Esophagus squamous epithelium (tissue), 5 donors: ENCODE results near the gene PAEP. TPM values are rescaled to one million over a fixed set of nuclear protein-coding genes. Genes with fewer than 3 reads are reported as not detected.

Experiments
- DNase-seq: peaks from one replicate; lab custom pipeline; 2025; lab: John Stamatoyannopoulos, UW
- H3K27ac ChIP-seq, 4 donors: fragments of 200-600 bp; sonication (generic); one replicate each; pipeline ENCODE4 v1.5.1; 2016 to 2019; ENCODE audit warnings: mild to moderate bottlenecking in 1 of 4
- H3K27me3 ChIP-seq, 4 donors: fragments of 200-600 bp; sonication (generic); 1 replicate in 3 of 4; 2 replicates in 1 of 4; pipeline versions ENCODE4 v1.5.1 to v1.6.0; 2017 to 2021; ENCODE audit warnings: antibody characterized with exemption in 1 of 4
- H3K36me3 ChIP-seq, 3 donors: fragments of 200-600 bp; sonication (generic); one replicate each; pipeline ENCODE4 v1.5.1; 2016 to 2019
- H3K4me1 ChIP-seq, 3 donors: fragments of 200-600 bp; sonication (generic); one replicate each; pipeline ENCODE4 v1.5.1; 2017 to 2019
- H3K4me3 ChIP-seq, 4 donors: fragments of 200-600 bp; sonication (generic); 1 replicate in 3 of 4; 2 replicates in 1 of 4; pipeline ENCODE4 v1.5.1; 2016 to 2019; ENCODE audit warnings: mild to moderate bottlenecking in 2 of 4, moderate library complexity in 1 of 4
- H3K9me3 ChIP-seq, 3 donors: fragments of 200-600 bp; sonication (generic); one replicate each; pipeline ENCODE4 v1.5.1; 2016 to 2019
- CTCF ChIP-seq, 6 experiments: fragments of 450-650 bp in 4 of 6; fragments of 200-600 bp in 2 of 6; sonication (generic) in 2 of 6; IDR thresholded peaks; one replicate each; pipeline ENCODE4 v1.5.1; 2016 to 2019; ENCODE audit warnings: antibody characterized with exemption in 6 of 6, mild to moderate bottlenecking in 4 of 6, moderate library complexity in 4 of 6
- POLR2A ChIP-seq, 4 donors: fragments of 450-650 bp; IDR thresholded peaks; one replicate each; pipeline ENCODE4 v1.6.1; 2017; ENCODE audit warnings: antibody characterized with exemption in 4 of 4, mild to moderate bottlenecking in 4 of 4, moderate library complexity in 3 of 4
- WGBS, 2 donors: methylation state at CpG; one replicate each; pipeline ENCODE4 v1.1.5; 2018; 5-methylcytosine and 5-hydroxymethylcytosine counted together
- intact Hi-C: fragments of 100-400 bp; cut with DNase I; formaldehyde crosslinking; loops from one replicate; pipeline ENCODE4 v1.15.0; 2022
- total RNA-seq, 4 donors: library from RNA; depleted of rRNA; stranded (reverse); fragments of >200 nt; gene quantifications; one replicate each; pipeline ENCODE4 v1.1.0, GENCODE V29; 2016
- donor health status: DM: yes; HTN: yes; CAD: no.

PAEP gene
- total RNA-seq, 4 donors from 2014 or later: not detected

- Histone ChIP-seq H3K27me3 (peaks cover 0 to 73% (median 0%) of the 10 kb centered on the region in 4 donors), H3K36me3 (no peaks in the 10 kb centered on the region), H3K4me1 (no peaks in the 10 kb centered on the region), H3K9me3 (peaks cover 0 to 7% (median 0%) of the 10 kb centered on the region in 3 donors), H3K27ac (no peak overlapping the region), H3K4me3 (no peak overlapping the region)
- no peak for DNase-seq
- TF ChIP-seq POLR2A (IDR thresholded peaks at IDR 0.05) (no peak), CTCF (IDR thresholded peaks at IDR 0.05) (no peak)
- intact Hi-C loops: no loop called here
- WGBS, 2 donors: 66 to 68% methylated on average over 12 of the region's 12 CpGs
Measured at GRCh38 chr9:135563858-135564257, 2.3 kb downstream of the PAEP start.

- Histone ChIP-seq H3K27me3 (peaks cover 0 to 72% (median 0%) of the 10 kb centered on the region in 4 donors), H3K9me3 (peaks cover 0 to 7% (median 4%) of the 10 kb centered on the region in 3 donors), H3K36me3 (no peaks in the 10 kb centered on the region), H3K27ac (no peak overlapping the region), H3K4me1 (no peaks in the 10 kb centered on the region), H3K4me3 (no peak overlapping the region)
- DNase-seq: no peak
- intact Hi-C loops: no loop called here
- no peak for TF ChIP-seq CTCF (IDR thresholded peaks at IDR 0.05)
- TF ChIP-seq POLR2A (IDR thresholded peaks at IDR 0.05): no peak
- WGBS, 2 donors: 30 to 46% methylated on average over 2 to 4 of the region's 9 CpGs
Measured at GRCh38 chr9:135565141-135565628, 3.6 kb downstream of the PAEP start.

- Histone ChIP-seq H3K27me3 (peaks cover 0 to 77% (median 0%) of the 10 kb centered on the region in 4 donors), H3K9me3 (peaks cover 0 to 7% (median 4%) of the 10 kb centered on the region in 3 donors), H3K4me3 (no peak overlapping the region), H3K4me1 (no peaks in the 10 kb centered on the region), H3K36me3 (no peaks in the 10 kb centered on the region), H3K27ac (no peak overlapping the region)
- no peak for DNase-seq
- TF ChIP-seq POLR2A (IDR thresholded peaks at IDR 0.05) (no peak), CTCF (IDR thresholded peaks at IDR 0.05) (no peak)
- intact Hi-C loops: no loop called here
- WGBS, 2 donors: 35 to 40% methylated on average over 6 to 7 of the region's 8 CpGs
Measured at GRCh38 chr9:135565636-135566035, 4.1 kb downstream of the PAEP start.

GRCh38 chr9:135566552-135566951 lies 5.0 kb downstream of the PAEP start:
- TF ChIP-seq CTCF (IDR thresholded peaks at IDR 0.05): no peak
- Histone ChIP-seq H3K27ac (no peak overlapping the region), H3K27me3 (peaks cover 0 to 68% (median 0%) of the 10 kb centered on the region in 4 donors), H3K36me3 (no peaks in the 10 kb centered on the region), H3K4me3 (no peak overlapping the region), H3K4me1 (no peaks in the 10 kb centered on the region), H3K9me3 (peaks cover 0 to 7% (median 4%) of the 10 kb centered on the region in 3 donors)
- WGBS, 2 donors: 23 to 55% methylated on average over 4 to 8 of the region's 10 CpGs
- intact Hi-C loops: no loop called here
- no peak for DNase-seq

- Histone ChIP-seq H3K9me3 (peaks cover 0 to 4% (median under 1%) of the 10 kb centered on the region in 3 donors), H3K36me3 (no peaks in the 10 kb centered on the region), H3K27me3 (peaks cover 0 to 60% (median 0%) of the 10 kb centered on the region in 4 donors), H3K27ac (no peak overlapping the region), H3K4me1 (no peaks in the 10 kb centered on the region), H3K4me3 (no peak overlapping the region)
- WGBS, 2 donors: 44 to 59% methylated on average over 7 to 9 of the region's 9 CpGs
- intact Hi-C loops: no loop called here
- no peak for DNase-seq
- TF ChIP-seq CTCF (IDR thresholded peaks at IDR 0.05): no peak
- TF ChIP-seq POLR2A (IDR thresholded peaks at IDR 0.05): no peak
Measured at GRCh38 chr9:135567311-135567710, 5.8 kb downstream of the PAEP start.
